Fibroblast of peridontal ligament (primary cell): Measurements from ENCODE around the gene NPHP4.

Experiments
- DNase-seq: peaks from one replicate; pipeline ENCODE4 v3.0.0-alpha.2; 2010; ENCODE audit errors: extremely low read depth

The NPHP4 gene

GRCh38 chr1:5971471-5972197 is 20.6 kb downstream of the NPHP4 start:
- no peak for DNase-seq

GRCh38 chr1:5970610-5971273 is 21.5 kb downstream of the NPHP4 start:
- no peak for DNase-seq

- no peak for DNase-seq
Measured at GRCh38 chr1:5969168-5969567, 23.1 kb downstream of the NPHP4 start.

GRCh38 chr1:5968161-5968736 is 24.0 kb downstream of the NPHP4 start:
- DNase-seq, result no peak

- no peak for DNase-seq
Measured at GRCh38 chr1:5967351-5968160, 24.7 kb downstream of the NPHP4 start.

GRCh38 chr1:5966543-5967205 is 25.6 kb downstream of the NPHP4 start:
- no peak for DNase-seq

GRCh38 chr1:5965586-5966131 is 26.6 kb downstream of the NPHP4 start:
- DNase-seq, result no peak

- no peak for DNase-seq
Measured at GRCh38 chr1:5962265-5963105, 29.7 kb downstream of the NPHP4 start.

- no peak for DNase-seq
Measured at GRCh38 chr1:5961601-5962000, 30.6 kb downstream of the NPHP4 start.

GRCh38 chr1:5960336-5960735 is 31.9 kb downstream of the NPHP4 start:
- no peak for DNase-seq

GRCh38 chr1:5959667-5960230 is 32.5 kb downstream of the NPHP4 start:
- no peak for DNase-seq

GRCh38 chr1:5959087-5959486 is 33.1 kb downstream of the NPHP4 start:
- no peak for DNase-seq

GRCh38 chr1:5956022-5956830 is 36.0 kb downstream of the NPHP4 start:
- DNase-seq, result no peak

- no peak for DNase-seq
Measured at GRCh38 chr1:5955479-5955977, 36.7 kb downstream of the NPHP4 start.

- no peak for DNase-seq
Measured at GRCh38 chr1:5954964-5955363, 37.3 kb downstream of the NPHP4 start.

- no peak for DNase-seq
Measured at GRCh38 chr1:5953386-5953785, 38.8 kb downstream of the NPHP4 start.

- DNase-seq, result no peak
Measured at GRCh38 chr1:5951846-5952410, 40.3 kb downstream of the NPHP4 start.

- DNase-seq, result no peak
Measured at GRCh38 chr1:5950994-5951785, 41.0 kb downstream of the NPHP4 start.
